ENCODE data around the gene LRCH4. TPM values are rescaled to one million over a fixed set of nuclear protein-coding genes. Genes with fewer than 3 reads are reported as not detected.

Gene LRCH4
- polyA plus RNA-seq, 2 of the 4 experiments (the other 2 are of a cell fraction), result 5.5 to 17.1 TPM

DNA sequence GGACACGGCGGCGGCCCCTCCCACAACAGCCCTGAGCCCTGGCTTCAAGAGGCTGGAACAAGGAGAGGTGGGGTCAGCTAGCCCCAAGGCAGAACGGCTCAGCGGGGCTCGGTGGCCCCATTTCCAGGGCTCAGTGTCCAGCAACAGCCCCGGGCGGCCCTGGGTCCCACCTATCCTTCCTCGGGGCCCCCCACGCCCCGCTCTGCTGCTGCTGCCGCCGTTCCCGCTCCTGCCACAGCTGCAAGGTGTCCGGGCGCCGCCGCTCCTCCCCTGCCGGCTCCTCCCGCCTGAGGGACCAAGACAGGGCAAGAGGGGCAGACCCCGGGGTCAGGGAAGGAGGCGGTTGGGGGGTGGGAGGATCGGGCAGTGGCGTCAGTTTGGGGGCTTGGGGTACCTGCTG is 8.8 kb downstream of the LRCH4 start:
- ATAC-seq (no peak), FAIRE-seq (no peak), DNase-seq (ENCODE audit: low read depth in 1 of 2, low spot score in 1 of 2) (no peak)
- Histone ChIP-seq H3K9me3 (no peaks in the 10 kb centered on the region), H3K4me3 (no peak overlapping the region), H3K4me1 (no peaks in the 10 kb centered on the region), H3K4me2 (no peak overlapping the region), H3K27ac (no peak overlapping the region)
- POLR2A ChIA-PET, result interaction anchor here (2.8 kb wide), 1 partner anchor 9 kb away, joined by 21 read pairs; the partner anchor contains the start of genes FBXO24 and LRCH4
- TF ChIP-seq, protein P1, sequence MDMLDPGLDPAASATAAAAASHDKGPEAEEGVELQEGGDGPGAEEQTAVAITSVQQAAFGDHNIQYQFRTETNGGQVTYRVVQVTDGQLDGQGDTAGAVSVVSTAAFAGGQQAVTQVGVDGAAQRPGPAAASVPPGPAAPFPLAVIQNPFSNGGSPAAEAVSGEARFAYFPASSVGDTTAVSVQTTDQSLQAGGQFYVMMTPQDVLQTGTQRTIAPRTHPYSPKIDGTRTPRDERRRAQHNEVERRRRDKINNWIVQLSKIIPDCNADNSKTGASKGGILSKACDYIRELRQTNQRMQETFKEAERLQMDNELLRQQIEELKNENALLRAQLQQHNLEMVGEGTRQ (IDR thresholded peaks at IDR 0.05), result no peak
- TF ChIP-seq FOSB (CRISPR knock-in tag; IDR thresholded peaks at IDR 0.05) (no peak), SMC3 (IDR thresholded peaks at IDR 0.05) (no peak), ZC3H11A (IDR thresholded peaks at IDR 0.05) (no peak), POLR2A (IDR thresholded peaks at IDR 0.05; ENCODE audit: low read length) (no peak), BHLHE40 (IDR thresholded peaks at IDR 0.05; ENCODE audit: low read depth, low read length) (no peak), FOSL2 (IDR thresholded peaks at IDR 0.05) (no peak), FOSL2 (CRISPR knock-in tag; IDR thresholded peaks at IDR 0.05) (no peak)
- TF ChIP-seq, protein P2, sequence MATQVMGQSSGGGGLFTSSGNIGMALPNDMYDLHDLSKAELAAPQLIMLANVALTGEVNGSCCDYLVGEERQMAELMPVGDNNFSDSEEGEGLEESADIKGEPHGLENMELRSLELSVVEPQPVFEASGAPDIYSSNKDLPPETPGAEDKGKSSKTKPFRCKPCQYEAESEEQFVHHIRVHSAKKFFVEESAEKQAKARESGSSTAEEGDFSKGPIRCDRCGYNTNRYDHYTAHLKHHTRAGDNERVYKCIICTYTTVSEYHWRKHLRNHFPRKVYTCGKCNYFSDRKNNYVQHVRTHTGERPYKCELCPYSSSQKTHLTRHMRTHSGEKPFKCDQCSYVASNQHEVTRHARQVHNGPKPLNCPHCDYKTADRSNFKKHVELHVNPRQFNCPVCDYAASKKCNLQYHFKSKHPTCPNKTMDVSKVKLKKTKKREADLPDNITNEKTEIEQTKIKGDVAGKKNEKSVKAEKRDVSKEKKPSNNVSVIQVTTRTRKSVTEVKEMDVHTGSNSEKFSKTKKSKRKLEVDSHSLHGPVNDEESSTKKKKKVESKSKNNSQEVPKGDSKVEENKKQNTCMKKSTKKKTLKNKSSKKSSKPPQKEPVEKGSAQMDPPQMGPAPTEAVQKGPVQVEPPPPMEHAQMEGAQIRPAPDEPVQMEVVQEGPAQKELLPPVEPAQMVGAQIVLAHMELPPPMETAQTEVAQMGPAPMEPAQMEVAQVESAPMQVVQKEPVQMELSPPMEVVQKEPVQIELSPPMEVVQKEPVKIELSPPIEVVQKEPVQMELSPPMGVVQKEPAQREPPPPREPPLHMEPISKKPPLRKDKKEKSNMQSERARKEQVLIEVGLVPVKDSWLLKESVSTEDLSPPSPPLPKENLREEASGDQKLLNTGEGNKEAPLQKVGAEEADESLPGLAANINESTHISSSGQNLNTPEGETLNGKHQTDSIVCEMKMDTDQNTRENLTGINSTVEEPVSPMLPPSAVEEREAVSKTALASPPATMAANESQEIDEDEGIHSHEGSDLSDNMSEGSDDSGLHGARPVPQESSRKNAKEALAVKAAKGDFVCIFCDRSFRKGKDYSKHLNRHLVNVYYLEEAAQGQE (IDR thresholded peaks at IDR 0.05), result no peak
- CTCF ChIA-PET, result interaction anchor here (1.1 to 4.2 kb wide), 6 partner anchors 12 to 108 kb away, joined by 3 to 32 read pairs (median 4); no protein-coding TSS in a partner anchor
- 93% methylated on average over 13 of the region's 24 CpGs for WGBS (ENCODE audit: missing lambda C conversion rate)

DNA sequence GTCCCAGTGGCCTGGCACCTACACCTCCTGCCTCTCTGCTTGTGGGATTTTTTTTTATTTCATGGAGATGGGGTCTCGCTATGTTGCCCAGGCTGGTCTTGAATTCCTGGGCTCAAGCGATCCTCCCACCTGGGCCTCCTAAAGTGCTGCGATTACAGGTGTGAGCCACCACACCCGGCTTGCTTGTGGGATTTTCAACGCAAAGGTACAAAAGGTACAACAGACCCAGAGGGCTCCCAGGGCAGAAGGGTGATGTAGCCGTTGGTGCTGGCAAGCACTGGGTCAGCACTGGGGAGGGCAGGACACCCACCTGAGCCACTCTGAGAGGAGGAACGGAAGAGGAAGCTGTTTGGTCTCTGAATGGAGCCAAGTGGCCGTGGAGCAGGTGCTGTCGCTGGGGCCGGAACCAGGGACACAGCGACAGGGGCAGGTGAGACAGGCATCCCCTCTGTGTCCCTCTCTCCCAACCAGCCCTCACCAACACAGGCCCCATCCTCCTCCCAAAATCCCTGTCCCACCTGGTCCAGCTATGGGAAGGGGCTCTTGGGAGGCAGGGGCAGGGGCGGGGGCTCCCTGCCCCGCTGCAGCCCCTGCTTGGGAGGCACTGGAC is 9.4 kb downstream of the LRCH4 start:
- CTCF ChIA-PET, result interaction anchor here (1.1 to 4.2 kb wide), 4 partner anchors 16 to 94 kb away, joined by 3 to 32 read pairs (median 4); no protein-coding TSS in a partner anchor
- H3K27ac ChIP-seq, result no peak overlapping the region
- ATAC-seq (no peak), FAIRE-seq (no peak), DNase-seq (ENCODE audit: low read depth in 1 of 2, low spot score in 1 of 2) (no peak)
- 93% methylated on average over 13 of the region's 13 CpGs for WGBS (ENCODE audit: missing lambda C conversion rate)
- no peaks in the 10 kb centered on the region for H3K9me3 ChIP-seq
- no peak overlapping the region for H3K4me3 ChIP-seq
- POLR2A ChIA-PET, result interaction anchor here (2.8 kb wide), 1 partner anchor 9 kb away, joined by 21 read pairs; the partner anchor contains the start of genes FBXO24 and LRCH4
- no peak overlapping the region for H3K4me2 ChIP-seq
- peaks cover 6% of the 10 kb centered on the region; the same call in 1 of the 3 replicates for H3K4me1 ChIP-seq
- no peak for TF ChIP-seq NFE2L2 (conservative IDR thresholded peaks at IDR 0.05; ENCODE audit: low read length)
- TF ChIP-seq, protein P3, sequence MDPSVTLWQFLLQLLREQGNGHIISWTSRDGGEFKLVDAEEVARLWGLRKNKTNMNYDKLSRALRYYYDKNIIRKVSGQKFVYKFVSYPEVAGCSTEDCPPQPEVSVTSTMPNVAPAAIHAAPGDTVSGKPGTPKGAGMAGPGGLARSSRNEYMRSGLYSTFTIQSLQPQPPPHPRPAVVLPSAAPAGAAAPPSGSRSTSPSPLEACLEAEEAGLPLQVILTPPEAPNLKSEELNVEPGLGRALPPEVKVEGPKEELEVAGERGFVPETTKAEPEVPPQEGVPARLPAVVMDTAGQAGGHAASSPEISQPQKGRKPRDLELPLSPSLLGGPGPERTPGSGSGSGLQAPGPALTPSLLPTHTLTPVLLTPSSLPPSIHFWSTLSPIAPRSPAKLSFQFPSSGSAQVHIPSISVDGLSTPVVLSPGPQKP (IDR thresholded peaks at IDR 0.05; ENCODE audit: low read depth, low read length), result no peak
- TF ChIP-seq ZFP36 (IDR thresholded peaks at IDR 0.05; ENCODE audit: borderline replicate concordance, partially characterized antibody), result no peak
- TF ChIP-seq RFX5 (IDR thresholded peaks at IDR 0.05), result no peak
- no peak for TF ChIP-seq HOXB13 (CRISPR knock-in tag; IDR thresholded peaks at IDR 0.05; ENCODE audit: low read depth)
- TF ChIP-seq KDM5A (IDR thresholded peaks at IDR 0.05), result no peak

DNA sequence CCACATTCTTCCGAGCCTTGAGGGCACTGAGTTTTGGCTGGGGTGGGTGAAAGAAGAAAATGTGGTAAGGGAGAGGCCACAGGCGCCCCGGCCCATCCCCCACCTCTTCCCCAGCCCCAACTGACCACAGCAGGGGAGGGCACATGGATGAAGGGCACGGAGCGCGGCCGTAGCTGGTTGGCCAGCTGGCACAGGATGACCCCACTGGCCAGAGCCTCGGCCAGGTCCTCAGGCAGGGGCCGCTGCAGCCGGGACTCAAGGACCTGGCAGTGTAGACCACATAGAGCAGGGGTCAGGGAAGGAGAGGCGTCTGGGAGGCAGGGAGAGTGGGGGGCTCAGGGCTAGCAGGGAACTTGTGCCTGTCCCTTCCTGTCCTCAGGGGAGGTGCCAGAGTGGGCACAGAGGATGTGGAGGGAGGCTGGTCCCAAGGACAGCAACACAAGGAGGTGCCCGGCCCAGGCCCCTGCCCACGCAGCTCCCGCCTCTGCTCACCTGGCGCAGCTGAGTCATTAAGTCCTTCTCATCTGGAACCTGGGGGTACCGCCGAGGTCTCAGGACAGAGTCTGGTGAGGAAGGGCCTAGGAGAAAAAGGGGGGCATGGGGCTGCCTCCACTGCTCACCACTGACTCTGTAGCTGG is 10.1 kb downstream of the LRCH4 start:
- 86% methylated on average over 16 of the region's 17 CpGs for WGBS (ENCODE audit: missing lambda C conversion rate)
- Histone ChIP-seq H3K27ac (no peak overlapping the region), H3K4me2 (no peak overlapping the region), H3K4me1 (peaks cover 9% of the 10 kb centered on the region; the same call in 1 of the 3 replicates), H3K9me3 (no peaks in the 10 kb centered on the region), H3K4me3 (no peak overlapping the region)
- DNase-seq (ENCODE audit: low read depth in 1 of 2, low spot score in 1 of 2) (no peak), ATAC-seq (no peak), FAIRE-seq (no peak)
- POLR2A ChIA-PET, result interaction anchor here (2.8 kb wide), 1 partner anchor 10 kb away, joined by 21 read pairs; the partner anchor contains the start of genes FBXO24 and LRCH4
- CTCF ChIA-PET, result interaction anchor here (1.6 to 4.2 kb wide), 2 partner anchors 15 to 31 kb away, joined by 4 to 32 read pairs; no protein-coding TSS in a partner anchor
- TF ChIP-seq HOXB5 (CRISPR knock-in tag; IDR thresholded peaks at IDR 0.05) (no peak), HDAC2 (IDR thresholded peaks at IDR 0.05) (no peak), EHMT2 (IDR thresholded peaks at IDR 0.05; ENCODE audit: low read depth) (no peak), ZC3H11A (IDR thresholded peaks at IDR 0.05) (no peak), TFCP2L1 (CRISPR knock-in tag; IDR thresholded peaks at IDR 0.05) (no peak), MAZ (IDR thresholded peaks at IDR 0.05; ENCODE audit: borderline replicate concordance, low read depth, low read length) (no peak), RFX5 (IDR thresholded peaks at IDR 0.05) (no peak)
- TF ChIP-seq, protein P4, sequence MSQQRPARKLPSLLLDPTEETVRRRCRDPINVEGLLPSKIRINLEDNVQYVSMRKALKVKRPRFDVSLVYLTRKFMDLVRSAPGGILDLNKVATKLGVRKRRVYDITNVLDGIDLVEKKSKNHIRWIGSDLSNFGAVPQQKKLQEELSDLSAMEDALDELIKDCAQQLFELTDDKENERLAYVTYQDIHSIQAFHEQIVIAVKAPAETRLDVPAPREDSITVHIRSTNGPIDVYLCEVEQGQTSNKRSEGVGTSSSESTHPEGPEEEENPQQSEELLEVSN (IDR thresholded peaks at IDR 0.05; ENCODE audit: borderline replicate concordance, low read depth), result no peak
- TF ChIP-seq, protein P5, sequence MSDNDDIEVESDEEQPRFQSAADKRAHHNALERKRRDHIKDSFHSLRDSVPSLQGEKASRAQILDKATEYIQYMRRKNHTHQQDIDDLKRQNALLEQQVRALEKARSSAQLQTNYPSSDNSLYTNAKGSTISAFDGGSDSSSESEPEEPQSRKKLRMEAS (IDR thresholded peaks at IDR 0.05), result no peak
- TF ChIP-seq, protein P6, sequence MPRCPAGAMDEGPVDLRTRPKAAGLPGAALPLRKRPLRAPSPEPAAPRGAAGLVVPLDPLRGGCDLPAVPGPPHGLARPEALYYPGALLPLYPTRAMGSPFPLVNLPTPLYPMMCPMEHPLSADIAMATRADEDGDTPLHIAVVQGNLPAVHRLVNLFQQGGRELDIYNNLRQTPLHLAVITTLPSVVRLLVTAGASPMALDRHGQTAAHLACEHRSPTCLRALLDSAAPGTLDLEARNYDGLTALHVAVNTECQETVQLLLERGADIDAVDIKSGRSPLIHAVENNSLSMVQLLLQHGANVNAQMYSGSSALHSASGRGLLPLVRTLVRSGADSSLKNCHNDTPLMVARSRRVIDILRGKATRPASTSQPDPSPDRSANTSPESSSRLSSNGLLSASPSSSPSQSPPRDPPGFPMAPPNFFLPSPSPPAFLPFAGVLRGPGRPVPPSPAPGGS (IDR thresholded peaks at IDR 0.05), result no peak
- TF ChIP-seq, protein P1 (IDR thresholded peaks at IDR 0.05), result no peak

All from A549 (cell line).